ENCODE results near the gene CD160. TPM values are rescaled to one million over a fixed set of nuclear protein-coding genes. Genes with fewer than 3 reads are reported as not detected.

Gene CD160, protein sequence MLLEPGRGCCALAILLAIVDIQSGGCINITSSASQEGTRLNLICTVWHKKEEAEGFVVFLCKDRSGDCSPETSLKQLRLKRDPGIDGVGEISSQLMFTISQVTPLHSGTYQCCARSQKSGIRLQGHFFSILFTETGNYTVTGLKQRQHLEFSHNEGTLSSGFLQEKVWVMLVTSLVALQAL
- not detected in 2 replicates for total RNA-seq

GRCh38 chr1:145719230-145720079, at the start of gene CD160:
CD160 (plus strand) TSS chr1:145719499; CDS start chr1:145728328, 8,829 bp downstream.

GRCh38 chr1:145707183-145707867, 12.0 kb upstream of the CD160 start, which contains the start of gene PDZK1:
PDZK1 (minus strand) TSS chr1:145707368; CDS start chr1:145688021, 19,347 bp downstream.

Other genes with a start within 250 kb of the CD160 start
- gene GPR89A, start 111.5 kb upstream of the CD160 start, total RNA-seq: 23.5 and 25.8 TPM in 2 replicates
- 0.29 and 0.33 TPM in 2 replicates for gene PDZK1, start 12.1 kb upstream of the CD160 start, total RNA-seq
- 18.0 and 20.3 TPM in 2 replicates for gene RNF115, start 104.6 kb downstream of the CD160 start, total RNA-seq
- 48.3 and 56.2 TPM in 2 replicates for gene POLR3C, start 104.7 kb downstream of the CD160 start, total RNA-seq
- 2.6 and 3.7 TPM in 2 replicates for gene NUDT17, start 126.1 kb downstream of the CD160 start, total RNA-seq
- gene PIAS3, start 139.6 kb downstream of the CD160 start, total RNA-seq: 18.3 and 19.6 TPM in 2 replicates
- gene ANKRD35, start 166.4 kb downstream of the CD160 start, total RNA-seq: under 0.01 and 0.10 TPM in 2 replicates
- gene ITGA10, start 190.6 kb downstream of the CD160 start, total RNA-seq: 40.2 and 51.3 TPM in 2 replicates
- gene PEX11B, start 199.2 kb downstream of the CD160 start, total RNA-seq: 22.5 and 28.1 TPM in 2 replicates
- 92.4 and 142 TPM in 2 replicates for gene RBM8A, start 208.0 kb downstream of the CD160 start, total RNA-seq
- 51.5 and 52.3 TPM in 2 replicates for gene LIX1L, start 238.5 kb downstream of the CD160 start, total RNA-seq
- gene ANKRD34A, start 245.1 kb downstream of the CD160 start, total RNA-seq: 0.19 and 0.33 TPM in 2 replicates
- gene POLR3GL, start 245.2 kb downstream of the CD160 start, total RNA-seq: 8.1 and 10.8 TPM in 2 replicates